GM23338 (cell line): ENCODE results near the gene TMEM175. TPM values are rescaled to one million over a fixed set of nuclear protein-coding genes. Genes with fewer than 3 reads are reported as not detected.

Experiments
- ATAC-seq: fragments of 200-7000 bp; cut with Tn5 transposase; 3 replicates; pipeline ENCODE4 v1.9.1; 2020
- DNase-seq: peaks from one replicate; pipeline ENCODE4 v3.0.0-alpha.2; 2015; ENCODE audit warnings: low spot score
- H2AFZ ChIP-seq: fragments of 200-600 bp; sonication (generic); 2 replicates; pipeline ENCODE4 v1.8.0; 2016; ENCODE audit warnings: antibody characterized with exemption, mild to moderate bottlenecking, moderate library complexity
- H3F3A ChIP-seq: fragments of 200-600 bp; sonication (generic); replicated peaks from 2 replicates; pipeline ENCODE4 v1.8.0; 2017; ENCODE audit warnings: antibody characterized with exemption, mixed run types, low read depth
- H3K27ac ChIP-seq: fragments of 200-600 bp; sonication (generic); 2 replicates; pipeline ENCODE4 v1.6.1; 2016; ENCODE audit warnings: low read depth
- H3K27me3 ChIP-seq: fragments of 200-600 bp; sonication (generic); 2 replicates; pipeline ENCODE4 v1.8.0; 2016; ENCODE audit warnings: mild to moderate bottlenecking, mixed run types, moderate library complexity; ENCODE audit not compliant: insufficient read depth
- H3K36me3 ChIP-seq: fragments of 200-600 bp; sonication (generic); 2 replicates; pipeline ENCODE4 v1.8.0; 2016; ENCODE audit warnings: mild to moderate bottlenecking; ENCODE audit not compliant: insufficient read depth
- H3K4me1 ChIP-seq: fragments of 200-600 bp; sonication (generic); 2 replicates; pipeline ENCODE4 v1.8.0; 2016; ENCODE audit warnings: mild to moderate bottlenecking, moderate library complexity; ENCODE audit not compliant: insufficient read depth
- H3K4me2 ChIP-seq: fragments of 200-600 bp; sonication (generic); 2 replicates; pipeline ENCODE4 v1.7.1; 2017; ENCODE audit warnings: mixed run types
- H3K4me3 ChIP-seq: fragments of 200-600 bp; sonication (generic); 2 replicates; pipeline ENCODE4 v1.6.1; 2016; ENCODE audit warnings: mixed run types
- H3K79me2 ChIP-seq: fragments of 200-600 bp; sonication (generic); replicated peaks from 2 replicates; pipeline ENCODE4 v1.8.0; 2017; ENCODE audit warnings: mild to moderate bottlenecking; ENCODE audit not compliant: insufficient read depth
- H3K9me2 ChIP-seq: fragments of 200-600 bp; sonication (generic); 2 replicates; pipeline ENCODE4 v1.8.0; 2017; ENCODE audit not compliant: insufficient read depth
- H4K20me1 ChIP-seq: fragments of 200-600 bp; sonication (generic); replicated peaks from 2 replicates; pipeline ENCODE4 v1.8.0; 2017; ENCODE audit warnings: mild to moderate bottlenecking; ENCODE audit not compliant: insufficient read depth
- H3K27ac Mint-ChIP-seq: 2 replicates; pipeline ENCODE4 v1.8.0; 2020; ENCODE audit warnings: inconsistent platforms, mild to moderate bottlenecking, moderate library complexity, mixed read lengths
- H3K27me3 Mint-ChIP-seq: 3 replicates; pipeline ENCODE4 v1.8.0; 2022; ENCODE audit warnings: low read depth, mild to moderate bottlenecking, moderate library complexity, mixed read lengths, inconsistent platforms; ENCODE audit not compliant: insufficient read depth, poor library complexity
- H3K36me3 Mint-ChIP-seq: 3 replicates; pipeline ENCODE4 v1.8.0; 2021; ENCODE audit warnings: low read depth, mild to moderate bottlenecking, inconsistent platforms, moderate library complexity, mixed read lengths
- H3K4me1 Mint-ChIP-seq: 3 replicates; pipeline ENCODE4 v1.8.0; 2020; ENCODE audit warnings: mild to moderate bottlenecking, inconsistent platforms, mixed read lengths
- H3K4me3 Mint-ChIP-seq: 3 replicates; pipeline ENCODE4 v1.8.0; 2021; ENCODE audit warnings: moderate library complexity, mild to moderate bottlenecking, inconsistent platforms, mixed read lengths
- H3K9me3 Mint-ChIP-seq: 3 replicates; pipeline ENCODE4 v1.8.0; 2020; ENCODE audit warnings: moderate library complexity, mild to moderate bottlenecking, inconsistent platforms, mixed read lengths
- CREB1 ChIP-seq: fragments of 250-450 bp; sonication (Bioruptor Pico); IDR thresholded peaks from 2 replicates; pipeline ENCODE4 v1.5.0; 2020; ENCODE audit warnings: low read depth, mild to moderate bottlenecking, moderate library complexity
- ETS1 ChIP-seq: IDR thresholded peaks from 2 replicates; pipeline ENCODE4 v1.6.1; 2016; ENCODE audit warnings: antibody characterized with exemption
- EZH2 ChIP-seq: fragments of 200-600 bp; sonication (generic); IDR thresholded peaks from one replicate; pipeline ENCODE4 v1.8.0; 2017; ENCODE audit warnings: antibody characterized with exemption, mild to moderate bottlenecking, low read depth; ENCODE audit not compliant: unreplicated experiment
- EZH2phosphoT487 ChIP-seq: fragments of 200-600 bp; sonication (generic); IDR thresholded peaks from one replicate; pipeline ENCODE4 v1.8.1; 2018; ENCODE audit warnings: antibody characterized with exemption; ENCODE audit not compliant: unreplicated experiment
- JUNB ChIP-seq: IDR thresholded peaks from one replicate; pipeline ENCODE4 v1.6.1; 2016; ENCODE audit warnings: antibody characterized with exemption; ENCODE audit not compliant: unreplicated experiment
- NANOG ChIP-seq: IDR thresholded peaks from 2 replicates; pipeline ENCODE4 v1.6.1; 2016; ENCODE audit warnings: antibody characterized with exemption, borderline replicate concordance
- POLR2AphosphoS5 ChIP-seq: IDR thresholded peaks from 2 replicates; pipeline ENCODE4 v1.6.1; 2016; ENCODE audit warnings: antibody characterized with exemption, low read depth
- REST ChIP-seq: IDR thresholded peaks from one replicate; pipeline ENCODE4 v1.6.1; 2018; ENCODE audit warnings: antibody characterized with exemption; ENCODE audit not compliant: unreplicated experiment
- STAT1 ChIP-seq: IDR thresholded peaks from one replicate; pipeline ENCODE4 v1.6.1; 2016; ENCODE audit warnings: antibody characterized with exemption; ENCODE audit not compliant: unreplicated experiment
- ZNF114 ChIP-seq: fragments of 250-450 bp; sonication (Bioruptor Pico); IDR thresholded peaks from 2 replicates; pipeline ENCODE4 v1.5.0; 2020; ENCODE audit warnings: mild to moderate bottlenecking, moderate library complexity
- ZNF331 ChIP-seq: fragments of 250-450 bp; sonication (Bioruptor Pico); IDR thresholded peaks from 2 replicates; pipeline ENCODE4 v1.5.0; 2020; ENCODE audit warnings: low read depth, mild to moderate bottlenecking, moderate library complexity
- polyA plus RNA-seq: library from polyadenylated mRNA; unstranded; fragments of >200 nt; fragmentation: Nextera tagmentation; extraction: Ambion mirVana; gene quantifications from 2 replicates; pipeline ENCODE4 v1.2.1, GENCODE V29; 2016
- total RNA-seq: library from RNA; depleted of rRNA; stranded (reverse); fragments of >200 nt; shearing (Covaris generic); gene quantifications from 2 replicates; pipeline ENCODE4 v1.2.3, GENCODE V29; 2014
- TF ChIP-seq, protein P1 (sequence below), 2 experiments: fragments of 200-600 bp in 1 of 2; sonication (generic) in 1 of 2; conservative IDR thresholded peaks; 2 replicates each; pipeline versions ENCODE4 v1.5.1 to v1.6.1; 2016 to 2017; ENCODE audit warnings: antibody characterized with exemption in 2 of 2, low read depth in 2 of 2, mild to moderate bottlenecking in 2 of 2, moderate library complexity in 1 of 2
- TF ChIP-seq, protein P2 (sequence below): fragments of 250-450 bp; sonication (Bioruptor Pico); IDR thresholded peaks from 2 replicates; pipeline ENCODE4 v1.5.0; 2020; ENCODE audit warnings: mild to moderate bottlenecking, moderate library complexity

TMEM175 gene
- total and polyA plus RNA-seq, 2 experiments from 2014 or later: 8.0 to 11.4 TPM

DNA sequence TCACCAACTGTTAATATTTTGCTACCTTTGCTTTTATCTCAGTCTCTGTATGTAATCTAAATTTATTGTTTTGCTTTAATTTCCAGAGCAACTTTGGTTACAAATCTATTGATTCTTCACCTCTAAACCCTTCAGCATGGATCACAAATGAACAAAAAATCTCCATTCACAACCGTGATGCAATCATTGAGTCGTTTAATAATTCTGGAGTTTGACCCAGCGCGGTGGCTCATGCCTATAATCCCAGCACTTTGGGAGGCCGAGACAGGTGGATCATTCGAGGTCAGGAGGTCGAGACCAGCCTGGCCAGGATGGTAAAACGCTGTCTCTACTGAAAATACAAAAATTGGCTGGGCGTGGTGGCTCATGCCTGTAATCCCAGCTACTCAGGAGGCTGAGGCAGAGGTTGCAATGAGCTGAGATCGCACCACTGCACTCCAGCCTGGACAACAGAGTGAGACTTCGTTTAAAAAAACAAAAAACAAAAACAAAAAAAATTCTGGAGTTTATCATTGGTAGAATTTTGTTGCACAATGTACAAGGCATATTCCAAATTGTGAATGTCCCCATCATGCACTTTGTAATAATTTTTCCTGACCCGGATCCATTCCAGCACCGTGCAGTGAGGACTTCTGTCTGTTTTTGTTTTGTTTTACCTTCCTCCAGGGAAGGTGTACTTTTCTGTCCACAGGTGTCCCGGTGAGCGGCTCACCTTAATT, 52.2 kb downstream of the TMEM175 start:
- peak overlapping the region; percentile 49 for H3K4me3 Mint-ChIP-seq
- TF ChIP-seq NANOG (no peak), ETS1 (no peak), EZH2phosphoT487 (no peak), STAT1 (no peak), POLR2AphosphoS5 (no peak), JUNB (no peak), ZNF114 (CRISPR knock-in tag) (no peak), ZNF331 (CRISPR knock-in tag) (no peak), EZH2 (no peak), REST (no peak), CREB1 (no peak)
- TF ChIP-seq, protein P1, sequence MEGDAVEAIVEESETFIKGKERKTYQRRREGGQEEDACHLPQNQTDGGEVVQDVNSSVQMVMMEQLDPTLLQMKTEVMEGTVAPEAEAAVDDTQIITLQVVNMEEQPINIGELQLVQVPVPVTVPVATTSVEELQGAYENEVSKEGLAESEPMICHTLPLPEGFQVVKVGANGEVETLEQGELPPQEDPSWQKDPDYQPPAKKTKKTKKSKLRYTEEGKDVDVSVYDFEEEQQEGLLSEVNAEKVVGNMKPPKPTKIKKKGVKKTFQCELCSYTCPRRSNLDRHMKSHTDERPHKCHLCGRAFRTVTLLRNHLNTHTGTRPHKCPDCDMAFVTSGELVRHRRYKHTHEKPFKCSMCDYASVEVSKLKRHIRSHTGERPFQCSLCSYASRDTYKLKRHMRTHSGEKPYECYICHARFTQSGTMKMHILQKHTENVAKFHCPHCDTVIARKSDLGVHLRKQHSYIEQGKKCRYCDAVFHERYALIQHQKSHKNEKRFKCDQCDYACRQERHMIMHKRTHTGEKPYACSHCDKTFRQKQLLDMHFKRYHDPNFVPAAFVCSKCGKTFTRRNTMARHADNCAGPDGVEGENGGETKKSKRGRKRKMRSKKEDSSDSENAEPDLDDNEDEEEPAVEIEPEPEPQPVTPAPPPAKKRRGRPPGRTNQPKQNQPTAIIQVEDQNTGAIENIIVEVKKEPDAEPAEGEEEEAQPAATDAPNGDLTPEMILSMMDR (conservative IDR thresholded peaks at IDR 0.05; ENCODE audit: low read depth in 2 of 2): no peak
- TF ChIP-seq, protein P2, sequence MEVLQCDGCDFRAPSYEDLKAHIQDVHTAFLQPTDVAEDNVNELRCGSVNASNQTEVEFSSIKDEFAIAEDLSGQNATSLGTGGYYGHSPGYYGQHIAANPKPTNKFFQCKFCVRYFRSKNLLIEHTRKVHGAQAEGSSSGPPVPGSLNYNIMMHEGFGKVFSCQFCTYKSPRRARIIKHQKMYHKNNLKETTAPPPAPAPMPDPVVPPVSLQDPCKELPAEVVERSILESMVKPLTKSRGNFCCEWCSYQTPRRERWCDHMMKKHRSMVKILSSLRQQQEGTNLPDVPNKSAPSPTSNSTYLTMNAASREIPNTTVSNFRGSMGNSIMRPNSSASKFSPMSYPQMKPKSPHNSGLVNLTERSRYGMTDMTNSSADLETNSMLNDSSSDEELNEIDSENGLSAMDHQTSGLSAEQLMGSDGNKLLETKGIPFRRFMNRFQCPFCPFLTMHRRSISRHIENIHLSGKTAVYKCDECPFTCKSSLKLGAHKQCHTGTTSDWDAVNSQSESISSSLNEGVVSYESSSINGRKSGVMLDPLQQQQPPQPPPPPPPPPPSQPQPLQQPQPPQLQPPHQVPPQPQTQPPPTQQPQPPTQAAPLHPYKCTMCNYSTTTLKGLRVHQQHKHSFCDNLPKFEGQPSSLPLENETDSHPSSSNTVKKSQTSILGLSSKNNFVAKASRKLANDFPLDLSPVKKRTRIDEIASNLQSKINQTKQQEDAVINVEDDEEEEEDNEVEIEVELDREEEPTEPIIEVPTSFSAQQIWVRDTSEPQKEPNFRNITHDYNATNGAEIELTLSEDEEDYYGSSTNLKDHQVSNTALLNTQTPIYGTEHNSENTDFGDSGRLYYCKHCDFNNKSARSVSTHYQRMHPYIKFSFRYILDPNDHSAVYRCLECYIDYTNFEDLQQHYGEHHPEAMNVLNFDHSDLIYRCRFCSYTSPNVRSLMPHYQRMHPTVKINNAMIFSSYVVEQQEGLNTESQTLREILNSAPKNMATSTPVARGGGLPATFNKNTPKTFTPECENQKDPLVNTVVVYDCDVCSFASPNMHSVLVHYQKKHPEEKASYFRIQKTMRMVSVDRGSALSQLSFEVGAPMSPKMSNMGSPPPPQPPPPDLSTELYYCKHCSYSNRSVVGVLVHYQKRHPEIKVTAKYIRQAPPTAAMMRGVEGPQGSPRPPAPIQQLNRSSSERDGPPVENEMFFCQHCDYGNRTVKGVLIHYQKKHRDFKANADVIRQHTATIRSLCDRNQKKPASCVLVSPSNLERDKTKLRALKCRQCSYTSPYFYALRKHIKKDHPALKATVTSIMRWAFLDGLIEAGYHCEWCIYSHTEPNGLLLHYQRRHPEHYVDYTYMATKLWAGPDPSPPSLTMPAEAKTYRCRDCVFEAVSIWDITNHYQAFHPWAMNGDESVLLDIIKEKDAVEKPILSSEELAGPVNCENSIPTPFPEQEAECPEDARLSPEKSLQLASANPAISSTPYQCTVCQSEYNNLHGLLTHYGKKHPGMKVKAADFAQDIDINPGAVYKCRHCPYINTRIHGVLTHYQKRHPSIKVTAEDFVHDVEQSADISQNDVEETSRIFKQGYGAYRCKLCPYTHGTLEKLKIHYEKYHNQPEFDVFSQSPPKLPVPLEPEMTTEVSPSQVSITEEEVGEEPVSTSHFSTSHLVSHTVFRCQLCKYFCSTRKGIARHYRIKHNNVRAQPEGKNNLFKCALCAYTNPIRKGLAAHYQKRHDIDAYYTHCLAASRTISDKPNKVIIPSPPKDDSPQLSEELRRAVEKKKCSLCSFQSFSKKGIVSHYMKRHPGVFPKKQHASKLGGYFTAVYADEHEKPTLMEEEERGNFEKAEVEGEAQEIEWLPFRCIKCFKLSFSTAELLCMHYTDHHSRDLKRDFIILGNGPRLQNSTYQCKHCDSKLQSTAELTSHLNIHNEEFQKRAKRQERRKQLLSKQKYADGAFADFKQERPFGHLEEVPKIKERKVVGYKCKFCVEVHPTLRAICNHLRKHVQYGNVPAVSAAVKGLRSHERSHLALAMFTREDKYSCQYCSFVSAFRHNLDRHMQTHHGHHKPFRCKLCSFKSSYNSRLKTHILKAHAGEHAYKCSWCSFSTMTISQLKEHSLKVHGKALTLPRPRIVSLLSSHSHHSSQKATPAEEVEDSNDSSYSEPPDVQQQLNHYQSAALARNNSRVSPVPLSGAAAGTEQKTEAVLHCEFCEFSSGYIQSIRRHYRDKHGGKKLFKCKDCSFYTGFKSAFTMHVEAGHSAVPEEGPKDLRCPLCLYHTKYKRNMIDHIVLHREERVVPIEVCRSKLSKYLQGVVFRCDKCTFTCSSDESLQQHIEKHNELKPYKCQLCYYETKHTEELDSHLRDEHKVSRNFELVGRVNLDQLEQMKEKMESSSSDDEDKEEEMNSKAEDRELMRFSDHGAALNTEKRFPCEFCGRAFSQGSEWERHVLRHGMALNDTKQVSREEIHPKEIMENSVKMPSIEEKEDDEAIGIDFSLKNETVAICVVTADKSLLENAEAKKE: no peak
- peak overlapping the region; percentile 84 for H3K4me2 ChIP-seq

More for the DNA sequence above, 52.2 kb downstream of the TMEM175 start:
- Histone ChIP-seq H2AFZ (peak overlapping the region; percentile 87; the same call in 1 of the 2 replicates), H3K4me3 (peak overlapping the region; percentile 48), H3K27me3 (peaks cover 17% of the 10 kb centered on the region), H3K79me2 (no peaks in the 10 kb centered on the region), H4K20me1 (no peaks in the 10 kb centered on the region), H3K27ac (no peak overlapping the region), H3K9me2 (no peaks in the 10 kb centered on the region), H3K36me3 (no peaks in the 10 kb centered on the region), H3K4me1 (peaks cover 16% of the 10 kb centered on the region), H3F3A (peaks cover 9% of the 10 kb centered on the region; the same call in 1 of the 2 replicates)
- Mint-ChIP-seq H3K9me3 (no peaks in the 10 kb centered on the region), H3K36me3 (no peaks in the 10 kb centered on the region), H3K4me1 (peaks cover 2% of the 10 kb centered on the region; the same call in 2 of the 3 replicates), H3K27me3 (peaks cover 40% of the 10 kb centered on the region), H3K27ac (no peak overlapping the region)
- DNase-seq (no peak), ATAC-seq (no peak)
